Adipose tissue (tissue), 3 donors: Measurements from ENCODE around the gene HEATR3. TPM values are rescaled to one million over a fixed set of nuclear protein-coding genes. Genes with fewer than 3 reads are reported as not detected.

Source experiments
- H3K27ac ChIP-seq: one replicate; pipeline ENCODE4 v1.5.1; 2013; ENCODE audit warnings: low read depth, low read length
- WGBS, 3 donors: extraction: QIAGEN DNeasy Blood & Tissue Kit; methylation state at CpG; one replicate each; pipeline ENCODE4 v1.1.7; 2013; 5-methylcytosine and 5-hydroxymethylcytosine counted together
- polyA plus RNA-seq, 3 donors: library from polyadenylated mRNA; stranded (reverse); fragments of 200-250 nt; gene quantifications; one replicate each; pipeline ENCODE4 v1.2.3, GENCODE V29; 2013
- donor health status: healthy with polysubstance abuse.
- donor health status: Bipolar disorder and iron deficiency.
- donor health status: healthy.

Gene HEATR3
- polyA plus RNA-seq = 1 to 10 TPM; 3.8 to 8.0 (median 5.4) TPM

GRCh38 chr16:50065624-50066481, at the start of gene HEATR3:
Gene HEATR3, plus strand, starts transcription at chr16:50065970. Its CDS starts 162 bp downstream, at chr16:50066132.
- WGBS, 3 donors = 3 to 4% (median 3%) methylated on average over 66 to 91 of the region's 91 CpGs
- H3K27ac ChIP-seq = no peak within 1 kb of the TSS

- no peak overlapping the region for H3K27ac ChIP-seq
- WGBS, 3 donors = 82 to 83% (median 82%) methylated on average over 9 of the region's 9 CpGs
These were observed 48.2 kb upstream of the HEATR3 start for GRCh38 chr16:50017553-50017952.

- no peak overlapping the region for H3K27ac ChIP-seq
- 28 to 44% (median 43%) methylated on average over 2 of the region's 2 CpGs for WGBS, 3 donors
These were observed 44.2 kb upstream of the HEATR3 start for GRCh38 chr16:50021544-50021943.

GRCh38 chr16:50023641-50024040, 42.1 kb upstream of the HEATR3 start:
- no peak overlapping the region for H3K27ac ChIP-seq
- WGBS, 3 donors = 44 to 47% (median 47%) methylated on average over 4 of the region's 4 CpGs

GRCh38 chr16:50024207-50024606, 41.6 kb upstream of the HEATR3 start:
- no peak overlapping the region for H3K27ac ChIP-seq
- 79 to 91% (median 90%) methylated on average over 11 of the region's 11 CpGs for WGBS, 3 donors

GRCh38 chr16:50024684-50025536, 40.9 kb upstream of the HEATR3 start, which contains the start of gene CNEP1R1:
Gene CNEP1R1, plus strand, starts transcription at chr16:50025225. Its CDS starts 91 bp downstream, at chr16:50025316.
- WGBS, 3 donors = 0 to 1% (median 0%) methylated on average over 57 to 65 of the region's 65 CpGs
- H3K27ac ChIP-seq = no peak within 1 kb of the TSS

GRCh38 chr16:50025537-50025931, 40.2 kb upstream of the HEATR3 start:
- no peak overlapping the region for H3K27ac ChIP-seq
- 0 to 1% (median 0%) methylated on average over 17 of the region's 17 CpGs for WGBS, 3 donors

GRCh38 chr16:50027829-50028228, 37.9 kb upstream of the HEATR3 start:
- 95 to 98% (median 96%) methylated on average over 5 of the region's 5 CpGs for WGBS, 3 donors
- no peak overlapping the region for H3K27ac ChIP-seq

- WGBS, 3 donors = 33 to 88% (median 76%) methylated on average over 3 of the region's 3 CpGs
- no peak overlapping the region for H3K27ac ChIP-seq
These were observed 30.2 kb upstream of the HEATR3 start for GRCh38 chr16:50035468-50035992.

- no peak overlapping the region for H3K27ac ChIP-seq
- WGBS, 3 donors = 86 to 95% (median 90%) methylated on average over 3 of the region's 3 CpGs
These were observed 29.3 kb upstream of the HEATR3 start for GRCh38 chr16:50036426-50036825.

- H3K27ac ChIP-seq = no peak overlapping the region
- WGBS, 3 donors = 34 to 45% (median 39%) methylated on average over 2 of the region's 2 CpGs
These were observed 28.0 kb upstream of the HEATR3 start for GRCh38 chr16:50037662-50038220.

GRCh38 chr16:50038286-50038685, 27.5 kb upstream of the HEATR3 start:
- H3K27ac ChIP-seq = no peak overlapping the region
- WGBS, 3 donors = 62 to 68% (median 63%) methylated on average over 4 of the region's 4 CpGs

- 46 to 61% (median 47%) methylated on average over 5 of the region's 5 CpGs for WGBS, 3 donors
These were observed 26.8 kb upstream of the HEATR3 start for GRCh38 chr16:50038756-50039529.

GRCh38 chr16:50040018-50040417, 25.8 kb upstream of the HEATR3 start:
- 70 to 78% (median 72%) methylated on average over 8 of the region's 8 CpGs for WGBS, 3 donors
- no peak overlapping the region for H3K27ac ChIP-seq

More at GRCh38 chr16:50038756-50039529, 26.8 kb upstream of the HEATR3 start:
- H3K27ac ChIP-seq = peak overlapping the region; percentile 55

- WGBS, 3 donors = 39 to 56% (median 52%) methylated on average over 1 of the region's 1 CpG
- H3K27ac ChIP-seq = no peak overlapping the region
These were observed 25.1 kb upstream of the HEATR3 start for GRCh38 chr16:50040710-50041109.

- no peak overlapping the region for H3K27ac ChIP-seq
- WGBS, 3 donors = 83 to 86% (median 84%) methylated on average over 5 of the region's 5 CpGs
These were observed 22.4 kb upstream of the HEATR3 start for GRCh38 chr16:50043358-50043757.

GRCh38 chr16:50045412-50045811, 20.4 kb upstream of the HEATR3 start:
- H3K27ac ChIP-seq = no peak overlapping the region
- 36 to 61% (median 53%) methylated on average over 4 of the region's 4 CpGs for WGBS, 3 donors

GRCh38 chr16:50046853-50047252, 18.9 kb upstream of the HEATR3 start:
- H3K27ac ChIP-seq = no peak overlapping the region
- WGBS, 3 donors = 84 to 93% (median 92%) methylated on average over 6 of the region's 6 CpGs
